ENCODE results near the gene MED17.
"Not testable (repeated sequence)": the region's sequence is repeated elsewhere in the genome, so short reads cannot be mapped to it uniquely, and the experiment has no call there.

MED17 gene

GRCh38 chr11:93757924-93758865, 25.9 kb upstream of the MED17 start:
- FAIRE-seq (no peak), DNase-seq (ENCODE audit: low spot score) (no peak)

GRCh38 chr11:93759123-93759522, 25.0 kb upstream of the MED17 start:
- not testable (repeated sequence) for FAIRE-seq; DNase-seq (ENCODE audit: low spot score)

- FAIRE-seq: no peak
- no peak for DNase-seq (ENCODE audit: low spot score)
These were observed 22.2 kb upstream of the MED17 start for GRCh38 chr11:93761910-93762309.

- DNase-seq (ENCODE audit: low spot score) (no peak), FAIRE-seq (no peak)
These were observed 18.5 kb upstream of the MED17 start for GRCh38 chr11:93765551-93765950.

- no peak for DNase-seq (ENCODE audit: low spot score)
- no peak for FAIRE-seq
These were observed 17.6 kb upstream of the MED17 start for GRCh38 chr11:93766504-93766903.

DNA sequence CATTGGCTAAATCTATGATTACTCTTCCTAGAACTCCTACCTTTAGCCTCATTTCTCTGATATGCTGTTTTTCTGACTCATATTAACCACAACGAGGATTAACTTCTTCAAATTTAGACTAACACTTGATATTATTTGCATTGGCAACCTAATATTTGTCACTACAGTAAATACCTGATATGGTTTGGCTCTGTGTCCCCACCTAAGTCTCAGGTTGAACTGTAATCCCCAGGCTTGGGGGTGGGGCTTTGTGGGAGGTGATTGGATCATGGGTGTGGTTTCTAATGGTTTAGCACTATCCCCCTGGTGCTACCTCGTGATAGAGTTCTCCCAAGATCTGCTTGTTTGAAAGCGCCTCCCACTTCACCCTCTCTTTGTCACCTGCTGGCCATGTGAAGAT, 17.1 kb upstream of the MED17 start:
- DNase-seq (ENCODE audit: low spot score): no peak
- no peak for FAIRE-seq

- FAIRE-seq (no peak), DNase-seq (ENCODE audit: low spot score) (no peak)
These were observed 13.9 kb upstream of the MED17 start for GRCh38 chr11:93770160-93770559.

GRCh38 chr11:93772123-93772522, 12.0 kb upstream of the MED17 start:
- no peak for FAIRE-seq

DNA sequence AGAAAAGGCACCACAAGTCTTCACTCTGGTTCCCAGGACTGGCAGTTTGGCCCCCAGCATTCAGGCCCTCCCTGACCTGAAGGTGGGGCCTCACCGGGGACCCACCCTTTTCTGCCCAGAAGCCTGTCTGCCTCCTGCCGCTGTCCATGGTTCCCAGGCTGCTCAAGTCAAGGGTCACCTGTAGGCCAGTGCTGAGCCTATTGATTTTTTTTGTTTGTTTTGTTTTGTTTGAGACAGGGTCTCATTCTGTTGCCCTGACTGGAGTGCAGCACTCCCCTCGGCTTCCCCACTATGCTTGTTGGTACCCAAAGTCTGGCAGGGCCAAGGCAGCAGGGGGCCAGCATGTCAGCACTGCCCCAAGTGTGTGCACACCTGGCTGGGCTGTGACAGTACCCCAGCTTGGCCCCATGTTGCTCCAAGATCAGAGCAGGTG, 11.0 kb upstream of the MED17 start:
- no peak for DNase-seq (ENCODE audit: low spot score)
- FAIRE-seq: no peak

More at GRCh38 chr11:93772123-93772522, 12.0 kb upstream of the MED17 start:
- DNase-seq (ENCODE audit: low spot score): no peak

DNA sequence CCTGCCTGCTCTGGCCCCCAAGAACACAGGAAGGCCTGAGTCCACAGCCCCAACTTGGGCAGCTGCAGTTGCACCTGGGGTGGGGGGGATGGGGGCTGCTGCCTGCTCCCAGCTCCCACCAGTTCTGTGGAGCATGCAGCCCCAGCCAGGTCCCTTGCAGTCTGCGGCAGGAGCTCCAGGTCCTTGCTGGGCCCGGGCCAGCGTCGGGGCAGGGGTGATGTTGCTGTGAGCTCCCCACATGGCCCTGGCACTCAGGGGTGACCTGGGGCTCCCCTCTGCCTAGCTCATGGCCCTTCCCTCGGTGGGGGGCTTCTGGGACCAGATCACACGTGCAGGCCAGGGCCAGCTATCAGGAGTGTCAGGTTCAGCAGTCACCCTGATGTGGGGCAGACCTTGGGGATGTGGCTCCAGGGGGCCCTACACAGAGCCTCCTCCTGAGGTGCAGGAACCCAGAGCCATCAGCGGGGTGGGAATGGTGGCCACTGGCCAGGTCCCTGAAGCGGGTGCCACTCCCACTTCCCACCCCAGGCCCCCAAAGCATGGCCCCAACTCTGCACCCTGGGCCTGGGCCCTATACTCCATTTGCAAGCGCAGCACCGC, 10.4 kb upstream of the MED17 start:
- no peak for FAIRE-seq
- DNase-seq (ENCODE audit: low spot score): no peak

DNA sequence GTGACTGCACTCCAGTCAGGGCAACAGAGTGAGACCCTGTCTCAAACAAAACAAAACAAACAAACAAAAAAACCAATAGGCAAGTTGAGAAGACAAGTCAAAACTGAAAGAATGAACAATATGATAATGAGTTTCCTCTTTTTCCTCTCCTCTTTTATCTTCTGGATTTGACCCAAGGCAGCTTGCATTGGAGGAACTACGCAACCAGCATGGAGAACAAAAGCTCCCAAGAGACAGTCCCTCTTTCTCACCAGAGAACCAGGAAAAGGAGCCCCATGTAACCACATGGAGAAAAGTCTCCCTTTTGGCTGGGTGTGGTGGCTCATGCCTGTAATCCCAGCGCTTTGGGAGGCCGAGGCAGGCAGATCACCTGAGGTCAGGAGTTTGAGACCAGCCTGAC, 9.5 kb upstream of the MED17 start:
- FAIRE-seq; DNase-seq (ENCODE audit: low spot score): not testable (repeated sequence)

- FAIRE-seq (no peak), DNase-seq (ENCODE audit: low spot score) (no peak)
These were observed 8.8 kb upstream of the MED17 start for GRCh38 chr11:93775289-93775688.

DNA sequence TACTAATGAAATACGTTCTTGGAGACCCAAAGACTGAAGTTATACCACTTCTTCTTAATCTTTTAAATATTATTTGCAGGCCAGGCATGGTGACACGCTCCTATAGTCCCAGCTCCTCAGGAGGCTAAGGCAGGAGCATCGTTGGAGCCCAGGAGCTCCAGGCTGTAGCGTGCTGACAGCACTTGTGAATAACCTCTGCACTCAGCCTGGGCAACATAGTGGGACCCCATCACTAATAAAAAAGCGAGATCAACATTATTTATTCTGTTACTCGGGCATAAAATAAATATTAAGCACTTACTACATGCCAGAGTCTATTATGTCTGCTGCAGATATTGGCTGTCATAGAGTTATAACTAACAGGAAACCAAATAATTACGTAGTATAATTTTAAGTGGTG, 720 bp upstream of the MED17 start:
- DNase-seq (ENCODE audit: low spot score): no peak
- no peak for FAIRE-seq

GRCh38 chr11:93783765-93784144, 327 bp upstream of the MED17 start:
- no peak for DNase-seq (ENCODE audit: low spot score)
- FAIRE-seq: no peak

DNA sequence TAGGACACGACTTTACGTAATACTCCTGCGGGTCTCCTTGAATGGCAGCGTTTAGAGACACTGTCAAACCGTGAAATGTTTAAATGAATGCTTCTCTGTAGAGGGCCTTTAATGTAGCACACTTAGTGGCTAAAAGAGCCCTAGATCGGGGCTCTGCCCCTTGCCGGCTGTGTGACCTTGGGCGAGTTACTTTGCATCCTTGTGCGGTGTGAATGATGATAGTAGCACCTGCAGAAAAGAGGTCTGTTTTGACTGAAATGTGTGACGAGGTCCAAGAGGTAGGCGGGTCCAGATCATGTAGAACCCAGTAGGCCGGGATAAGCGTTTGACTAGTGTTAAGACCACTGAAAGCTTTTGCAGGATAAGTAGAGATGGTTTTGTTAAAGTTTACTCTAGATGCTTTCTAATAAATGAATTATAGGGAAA, 866 bp downstream of the MED17 start:
- DNase-seq (ENCODE audit: low spot score) (no peak), FAIRE-seq (no peak)

- FAIRE-seq: no peak
These were observed 7.4 kb downstream of the MED17 start for GRCh38 chr11:93791493-93791892.

DNA sequence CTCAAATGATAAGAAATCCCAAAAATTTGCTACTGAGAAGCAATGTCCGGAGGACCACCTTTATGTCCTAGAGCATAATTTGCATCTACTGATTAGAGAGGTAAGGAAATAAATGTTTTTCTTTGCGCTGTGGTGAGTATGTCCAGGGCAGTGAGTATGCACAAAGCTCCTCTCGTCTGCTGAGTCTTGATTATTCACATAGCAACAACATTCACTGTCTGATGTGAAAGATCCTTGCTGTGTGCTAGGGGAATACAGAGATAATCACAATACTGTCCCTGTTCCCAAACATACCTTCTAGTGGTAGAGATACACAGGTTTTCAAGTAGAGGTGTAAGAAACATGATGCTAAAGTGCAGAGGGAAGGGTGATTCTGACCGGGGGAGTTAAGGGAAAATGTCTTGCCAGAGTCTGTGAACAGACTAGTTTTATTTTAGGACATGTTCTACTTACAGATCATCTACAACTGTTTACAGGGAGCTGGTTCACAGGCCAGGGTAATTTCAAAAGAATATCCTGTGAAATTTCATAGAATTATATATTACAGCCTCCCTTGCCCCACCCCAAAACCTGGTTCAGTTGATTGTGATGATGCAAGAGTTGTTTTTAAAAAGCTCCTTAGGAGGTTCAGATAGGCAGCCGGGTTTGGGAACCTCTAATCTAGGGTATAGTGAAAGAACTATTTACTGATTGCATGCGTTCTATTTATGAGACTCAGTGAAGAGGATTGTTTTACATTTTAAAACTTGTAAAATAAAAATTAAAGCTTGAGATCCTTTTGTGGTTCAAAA, 12.6 kb downstream of the MED17 start:
- DNase-seq (ENCODE audit: low spot score) (no peak), FAIRE-seq (no peak)

More at GRCh38 chr11:93791493-93791892, 7.4 kb downstream of the MED17 start:
- no peak for DNase-seq (ENCODE audit: low spot score)

GRCh38 chr11:93801366-93801765, 17.3 kb downstream of the MED17 start:
- FAIRE-seq (no peak), DNase-seq (ENCODE audit: low spot score) (no peak)

DNA sequence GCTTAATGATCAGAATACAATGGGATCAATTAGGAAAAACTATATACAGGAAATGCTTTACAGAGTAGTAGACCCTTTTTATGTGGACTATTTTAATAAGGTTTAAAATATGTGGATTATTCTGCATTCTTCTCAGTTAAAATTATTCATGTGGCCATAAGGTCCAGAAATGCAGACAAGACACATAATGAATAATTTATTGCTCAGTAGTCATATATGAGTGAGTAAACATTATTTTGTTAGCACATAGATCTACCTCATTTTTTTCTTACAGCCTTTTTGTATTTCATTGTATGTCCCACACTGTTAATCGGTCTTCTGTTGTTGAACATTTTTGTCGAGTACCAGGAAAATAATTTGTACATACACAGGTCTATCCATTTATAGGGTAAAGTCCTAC, 20.8 kb downstream of the MED17 start:
- no peak for DNase-seq (ENCODE audit: low spot score)
- no peak for FAIRE-seq

DNA sequence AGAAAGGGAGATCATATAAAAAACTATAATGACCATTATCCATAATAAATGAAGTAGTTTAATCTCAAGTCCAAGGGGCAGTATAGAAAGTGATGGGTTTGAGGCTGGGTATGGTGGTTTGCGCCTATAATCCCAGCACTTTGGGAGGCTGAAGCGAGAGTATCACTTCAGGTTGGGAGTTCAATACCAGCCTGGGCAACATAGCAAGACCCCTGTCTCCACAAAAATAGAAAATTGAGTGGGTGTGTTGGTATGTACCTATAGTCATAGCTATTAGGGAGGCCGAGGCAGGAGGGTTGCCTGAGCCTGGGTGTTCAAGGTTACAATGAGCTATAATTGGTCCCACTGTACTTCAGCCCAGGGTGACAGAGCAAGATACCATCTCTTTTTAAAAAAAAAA, 23.9 kb downstream of the MED17 start:
- DNase-seq (ENCODE audit: low spot score) (no peak), FAIRE-seq (no peak)

- DNase-seq (ENCODE audit: low spot score): no peak
- no peak for FAIRE-seq
These were observed 29.9 kb downstream of the MED17 start for GRCh38 chr11:93813974-93814373.
